Sigmoid colon (tissue), 7 donors: ENCODE measurements around the gene ABCB8. TPM values are rescaled to one million over a fixed set of nuclear protein-coding genes. Genes with fewer than 3 reads are reported as not detected.

ENCODE experiments used
- DNase-seq: peaks from one replicate; pipeline ENCODE4 v3.0.0-alpha.2; 2019
- H3K27ac ChIP-seq, 4 donors: fragments of 200-600 bp; sonication (generic); one replicate each; pipeline ENCODE4 v1.5.1; 2016 to 2019; ENCODE audit warnings: mild to moderate bottlenecking in 1 of 4
- H3K27me3 ChIP-seq, 3 donors: fragments of 200-600 bp; sonication (generic); one replicate each; pipeline ENCODE4 v1.5.1; 2019; ENCODE audit warnings: mild to moderate bottlenecking in 1 of 3
- H3K36me3 ChIP-seq, 4 donors: fragments of 200-600 bp; sonication (generic); one replicate each; pipeline ENCODE4 v1.5.1; 2016 to 2019
- H3K4me1 ChIP-seq, 4 donors: fragments of 200-600 bp; sonication (generic); one replicate each; pipeline ENCODE4 v1.5.1; 2017 to 2019
- H3K4me3 ChIP-seq, 4 donors: fragments of 200-600 bp; sonication (generic); one replicate each; pipeline ENCODE4 v1.5.1; 2017 to 2019; ENCODE audit warnings: mild to moderate bottlenecking in 2 of 4, moderate library complexity in 1 of 4
- H3K9me3 ChIP-seq, 4 donors: fragments of 200-600 bp in 3 of 4; sonication (generic) in 3 of 4; one replicate each; pipeline versions ENCODE4 v1.5.1 to v1.6.1; 2013 to 2019
- EP300 ChIP-seq, 4 donors: sonication (generic); formaldehyde crosslinking; IDR thresholded peaks; one replicate each; pipeline ENCODE4 v1.6.1; 2017; ENCODE audit warnings: antibody characterized with exemption in 4 of 4
- POLR2A ChIP-seq, 2 donors: fragments of 450-650 bp; IDR thresholded peaks; one replicate each; pipeline ENCODE4 v1.6.1; 2016; ENCODE audit warnings: antibody characterized with exemption in 2 of 2, mild to moderate bottlenecking in 2 of 2, moderate library complexity in 2 of 2
- POLR2AphosphoS5 ChIP-seq, 4 donors: sonication (generic); formaldehyde crosslinking; IDR thresholded peaks; one replicate each; pipeline ENCODE4 v1.6.1; 2017; ENCODE audit warnings: antibody characterized with exemption in 4 of 4
- WGBS, 2 donors: extraction: QIAGEN DNeasy Blood & Tissue Kit; methylation state at CpG; one replicate each; pipeline ENCODE4 v1.1.7; 2013; 5-methylcytosine and 5-hydroxymethylcytosine counted together
- intact Hi-C: fragments of 100-400 bp; cut with DNase I; formaldehyde crosslinking; loops from one replicate; pipeline ENCODE4 v1.15.1; 2023
- polyA plus RNA-seq, 3 donors: library from polyadenylated mRNA; stranded (reverse); fragments of 200-250 nt; gene quantifications; one replicate each; pipeline ENCODE4 v1.2.3, GENCODE V29; 2013
- total RNA-seq, 4 donors: library from RNA; depleted of rRNA; stranded (reverse); fragments of >200 nt; gene quantifications; one replicate each; pipeline ENCODE4 v1.1.0, GENCODE V29; 2016
- TF ChIP-seq, protein P1 (sequence below), 4 experiments: fragments of 450-650 bp in 3 of 4; fragments of 200-600 bp in 1 of 4; IDR thresholded peaks; one replicate each; pipeline ENCODE4 v1.5.1; 2016 to 2019; ENCODE audit warnings: antibody characterized with exemption in 4 of 4, mild to moderate bottlenecking in 3 of 4, moderate library complexity in 2 of 4
- donor health status: healthy with polysubstance abuse.
- donor health status: Bipolar disorder and iron deficiency.
- donor health status: healthy.

Gene ABCB8
- total and polyA plus RNA-seq, 7 donors = 3.0 to 32.8 (median 18.3) TPM

DNA sequence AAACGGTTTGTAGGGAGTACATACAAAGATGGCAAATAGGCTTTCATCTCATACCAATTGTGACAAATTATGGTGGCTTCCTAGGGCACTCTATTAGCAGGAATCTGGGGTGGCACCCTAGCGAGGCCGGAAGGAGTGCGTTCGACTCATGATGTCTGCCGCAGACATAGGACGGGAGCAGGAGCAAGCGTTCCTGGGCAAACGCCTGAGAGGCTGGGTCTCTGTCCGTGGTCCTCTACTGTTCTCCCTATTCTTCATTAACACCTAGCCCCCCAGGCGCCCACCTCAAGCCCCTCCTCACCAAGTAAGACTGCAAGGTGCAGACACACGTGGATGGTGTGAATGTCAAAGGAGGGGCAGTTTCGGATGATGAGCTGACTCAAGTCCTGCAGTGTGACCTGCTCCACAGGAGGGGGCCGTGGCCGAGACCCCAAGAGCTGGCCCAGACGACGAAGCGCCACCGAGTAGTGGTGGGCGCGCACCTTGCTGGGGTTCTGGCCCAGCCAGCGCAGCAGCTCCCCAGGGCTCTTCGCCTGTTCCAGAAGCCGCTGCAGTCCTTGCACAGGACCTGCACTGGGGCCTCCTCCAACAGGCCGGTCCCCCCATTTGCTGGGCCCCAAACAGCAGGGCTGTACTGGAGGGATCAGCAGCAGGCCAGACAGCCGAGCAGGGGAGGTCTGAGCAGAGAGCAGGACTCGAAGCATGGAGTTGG, 51.1 kb downstream of the ABCB8 start:
- intact Hi-C loops = no loop called here

DNA sequence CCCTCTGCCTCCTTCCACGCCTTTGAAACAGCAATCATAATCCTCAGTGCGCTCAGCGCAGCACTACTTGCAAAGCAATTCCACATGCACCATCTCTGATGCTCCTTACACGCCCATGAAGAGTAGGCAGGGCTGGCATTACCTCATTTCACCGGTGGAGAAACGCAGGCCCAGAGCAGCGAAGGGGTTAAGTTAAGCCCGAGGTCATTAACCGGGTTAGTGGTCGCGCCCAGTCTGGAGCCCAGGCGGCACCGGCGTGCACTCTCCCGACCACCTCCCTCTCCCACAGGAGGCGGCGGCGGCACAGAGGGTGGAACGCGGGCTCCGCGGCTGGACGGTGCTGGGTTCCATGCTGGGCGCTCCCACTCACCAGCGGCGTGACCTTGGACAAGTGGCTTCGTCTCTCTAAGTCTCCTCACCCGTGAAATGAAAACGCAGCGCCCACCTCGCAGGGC, 51.8 kb downstream of the ABCB8 start:
- Histone ChIP-seq H3K27me3 (no peaks in the 10 kb centered on the region), H3K4me3 (peak overlapping the region; percentile 82 to 99 (median 88)), H3K4me1 (peaks cover 0 to 60% (median 57%) of the 10 kb centered on the region in 4 donors), H3K27ac (peak overlapping the region; percentile 92 to 98 (median 96)), H3K9me3 (no peaks in the 10 kb centered on the region), H3K36me3 (peaks cover 6 to 24% (median 9%) of the 10 kb centered on the region in 4 donors)
- no peak for DNase-seq
- TF ChIP-seq EP300 (IDR thresholded peaks at IDR 0.05) = no peak
- no peak for TF ChIP-seq POLR2A (IDR thresholded peaks at IDR 0.05)
- TF ChIP-seq POLR2AphosphoS5 (IDR thresholded peaks at IDR 0.05) = no peak
- TF ChIP-seq, protein P1, sequence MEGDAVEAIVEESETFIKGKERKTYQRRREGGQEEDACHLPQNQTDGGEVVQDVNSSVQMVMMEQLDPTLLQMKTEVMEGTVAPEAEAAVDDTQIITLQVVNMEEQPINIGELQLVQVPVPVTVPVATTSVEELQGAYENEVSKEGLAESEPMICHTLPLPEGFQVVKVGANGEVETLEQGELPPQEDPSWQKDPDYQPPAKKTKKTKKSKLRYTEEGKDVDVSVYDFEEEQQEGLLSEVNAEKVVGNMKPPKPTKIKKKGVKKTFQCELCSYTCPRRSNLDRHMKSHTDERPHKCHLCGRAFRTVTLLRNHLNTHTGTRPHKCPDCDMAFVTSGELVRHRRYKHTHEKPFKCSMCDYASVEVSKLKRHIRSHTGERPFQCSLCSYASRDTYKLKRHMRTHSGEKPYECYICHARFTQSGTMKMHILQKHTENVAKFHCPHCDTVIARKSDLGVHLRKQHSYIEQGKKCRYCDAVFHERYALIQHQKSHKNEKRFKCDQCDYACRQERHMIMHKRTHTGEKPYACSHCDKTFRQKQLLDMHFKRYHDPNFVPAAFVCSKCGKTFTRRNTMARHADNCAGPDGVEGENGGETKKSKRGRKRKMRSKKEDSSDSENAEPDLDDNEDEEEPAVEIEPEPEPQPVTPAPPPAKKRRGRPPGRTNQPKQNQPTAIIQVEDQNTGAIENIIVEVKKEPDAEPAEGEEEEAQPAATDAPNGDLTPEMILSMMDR (IDR thresholded peaks at IDR 0.05) = no peak
- WGBS, 2 donors = 0 to 1% methylated on average over 31 of the region's 31 CpGs
- intact Hi-C loops = no loop called here

More for the DNA sequence above, 51.1 kb downstream of the ABCB8 start:
- Histone ChIP-seq H3K9me3 (no peaks in the 10 kb centered on the region), H3K27ac (peak overlapping the region; percentile 92 to 98 (median 96)), H3K36me3 (peaks cover 13 to 31% (median 17%) of the 10 kb centered on the region in 4 donors), H3K27me3 (no peaks in the 10 kb centered on the region), H3K4me1 (peaks cover 0 to 59% (median 55%) of the 10 kb centered on the region in 4 donors), H3K4me3 (peak overlapping the region; percentile 82 to 99 (median 88))
- TF ChIP-seq POLR2AphosphoS5 (IDR thresholded peaks at IDR 0.05) = no peak
- TF ChIP-seq, protein P1 (IDR thresholded peaks at IDR 0.05) = no peak
- TF ChIP-seq POLR2A (IDR thresholded peaks at IDR 0.05) = no peak
- no peak for TF ChIP-seq EP300 (IDR thresholded peaks at IDR 0.05)
- 82 to 84% methylated on average over 27 of the region's 27 CpGs for WGBS, 2 donors
- no peak for DNase-seq

DNA sequence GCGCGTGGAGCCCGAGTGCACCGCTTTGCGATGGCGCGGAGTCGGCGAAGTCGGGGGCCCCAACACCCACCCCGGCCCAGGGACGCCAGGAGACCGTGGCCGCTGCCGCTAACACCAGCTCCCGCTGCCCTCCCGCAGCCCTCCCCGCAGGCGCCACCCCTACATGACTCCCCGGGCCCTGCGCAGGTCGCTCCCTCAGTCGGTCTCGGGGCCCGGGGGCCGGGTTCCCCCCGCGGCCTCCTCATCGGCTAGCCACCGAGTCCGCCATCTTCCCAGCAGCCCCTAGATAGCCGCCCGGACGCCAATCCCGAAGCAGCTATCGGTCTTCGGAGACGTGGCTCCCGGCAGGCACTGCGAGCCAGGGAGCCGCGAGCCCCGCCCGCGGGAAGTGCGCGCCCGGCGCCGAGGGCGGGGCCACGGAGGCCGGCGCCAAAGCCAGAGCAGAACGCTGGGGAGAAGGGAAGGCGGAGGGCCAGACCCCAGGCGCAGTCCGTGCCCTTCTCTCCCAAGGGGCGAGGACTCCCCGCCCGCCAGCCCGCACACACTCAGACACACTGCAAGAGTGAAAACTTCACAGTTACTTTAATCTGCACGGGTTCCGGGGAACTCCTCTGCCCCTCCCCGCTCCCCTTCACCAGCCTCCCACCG, 52.4 kb downstream of the ABCB8 start, which contains the start of gene FASTK:
Gene FASTK, minus strand, starts transcription at position 288 of the 648 bp plus-strand sequence. Its CDS starts 43 bp downstream, at position 245.
- WGBS, 2 donors = 1 to 2% methylated on average over 66 of the region's 66 CpGs
- Histone ChIP-seq H3K4me1 (peaks cover 0 to 65% (median 63%) of the 10 kb centered on the region in 4 donors), H3K4me3 (peak within 1 kb of the TSS; percentile 82 to 99 (median 88)), H3K36me3 (peaks cover 0 to 18% (median 4%) of the 10 kb centered on the region in 4 donors), H3K27me3 (no peaks in the 10 kb centered on the region), H3K27ac (peak within 1 kb of the TSS; percentile 92 to 98 (median 96)), H3K9me3 (no peaks in the 10 kb centered on the region)
- peak; percentile 95 for DNase-seq
- intact Hi-C loops = loop anchor here (1.0 kb wide), 1 partner anchor 21 kb away; the partner anchor contains the start of gene SLC4A2
- TF ChIP-seq POLR2A (IDR thresholded peaks at IDR 0.05) = peak in 1 of 2 donors; percentile 30
- TF ChIP-seq, protein P1 (IDR thresholded peaks at IDR 0.05) = no peak
- peak; percentile 64 to 84 (median 83) for TF ChIP-seq POLR2AphosphoS5 (IDR thresholded peaks at IDR 0.05)
- TF ChIP-seq EP300 (IDR thresholded peaks at IDR 0.05) = no peak

DNA sequence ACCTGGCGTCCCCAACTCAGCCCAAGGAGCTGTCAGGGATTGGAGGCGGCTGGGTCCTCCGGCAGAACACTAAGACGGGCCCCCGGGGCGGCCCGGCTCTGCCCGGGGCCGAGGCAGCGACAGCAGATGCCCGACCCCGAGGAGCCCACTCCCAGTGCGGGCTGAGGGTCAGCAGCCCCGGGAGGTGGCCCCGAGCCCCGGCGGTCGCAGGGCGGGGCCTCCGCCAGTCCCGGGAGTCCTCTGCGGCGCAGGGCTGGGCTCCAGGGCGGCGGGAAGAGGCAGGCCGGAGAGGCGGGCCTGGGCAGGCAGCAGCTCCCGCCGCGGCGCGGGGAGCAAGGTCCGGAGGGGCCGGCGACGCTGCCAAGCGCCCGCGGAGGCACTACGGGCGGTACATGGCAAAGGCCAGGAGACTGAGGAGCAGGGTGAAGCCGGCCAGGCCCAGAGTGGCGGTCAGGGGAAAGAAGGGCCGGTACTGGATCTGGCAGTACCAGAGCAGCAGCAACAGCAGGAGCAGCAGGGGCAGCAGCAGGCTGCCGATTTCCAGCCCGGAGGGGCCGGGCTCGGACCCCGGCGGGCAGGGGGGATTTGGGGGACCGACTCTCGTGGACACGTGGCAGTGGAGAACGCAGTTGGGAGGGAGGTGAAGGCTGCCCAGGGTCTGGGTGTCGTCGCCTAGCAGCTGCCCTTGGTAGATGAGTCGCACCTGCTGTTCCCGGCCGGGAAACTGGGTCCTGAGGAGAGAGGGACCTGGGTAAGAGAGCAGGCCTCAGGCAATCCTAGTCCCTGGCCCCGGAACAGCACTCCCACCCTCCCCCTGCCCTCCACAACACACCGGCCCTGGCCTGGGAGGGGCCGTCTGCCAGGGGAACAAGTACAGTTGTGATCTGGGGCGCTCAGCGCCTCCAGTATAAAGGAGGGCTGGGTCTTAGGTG, 53.2 kb downstream of the ABCB8 start:
- Histone ChIP-seq H3K4me3 (peak overlapping the region; percentile 82 to 99 (median 88)), H3K27me3 (no peaks in the 10 kb centered on the region), H3K27ac (peak overlapping the region; percentile 92 to 98 (median 96)), H3K9me3 (no peaks in the 10 kb centered on the region), H3K36me3 (peaks cover 0 to 11% (median 0%) of the 10 kb centered on the region in 4 donors), H3K4me1 (peaks cover 0 to 69% (median 65%) of the 10 kb centered on the region in 4 donors)
- intact Hi-C loops = loop anchor here (1.0 kb wide), 1 partner anchor 22 kb away; the partner anchor contains the start of gene SLC4A2
- TF ChIP-seq POLR2A (IDR thresholded peaks at IDR 0.05) (no peak), POLR2AphosphoS5 (IDR thresholded peaks at IDR 0.05) (no peak), EP300 (IDR thresholded peaks at IDR 0.05) (no peak)
- TF ChIP-seq, protein P1 (IDR thresholded peaks at IDR 0.05) = no peak
- no peak for DNase-seq
- 12 to 45% methylated on average over 64 of the region's 64 CpGs for WGBS, 2 donors
